ENCODE measurements around the gene APLP1. TPM values are rescaled to one million over a fixed set of nuclear protein-coding genes. Genes with fewer than 3 reads are reported as not detected.

APLP1 gene
- total RNA-seq, 1 donor from 2014 or later: 618 TPM

DNA sequence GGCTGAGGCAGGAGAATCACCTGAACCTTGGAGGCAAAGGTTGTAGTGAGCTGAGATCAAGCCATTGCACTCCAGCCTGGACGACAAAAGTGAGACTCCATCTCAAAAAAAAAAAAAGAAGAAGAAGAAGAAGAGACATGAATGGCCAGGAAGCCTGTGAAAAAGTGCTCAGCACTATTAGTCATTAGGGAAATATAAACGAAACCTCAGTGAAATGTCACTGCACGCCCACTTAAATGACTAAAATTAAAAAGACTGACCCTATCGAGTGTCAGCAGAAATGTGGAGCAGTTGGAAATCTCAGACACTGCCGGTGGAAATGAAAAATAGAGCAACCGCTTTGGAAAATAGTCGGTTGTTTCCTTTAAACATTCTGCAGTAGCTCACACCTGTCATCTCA is 45.2 kb downstream of the APLP1 start:
- Mint-ChIP-seq H3K9me3 (ENCODE audit: unreplicated experiment) (no peaks in the 10 kb centered on the region), H3K36me3 (ENCODE audit: unreplicated experiment) (no peaks in the 10 kb centered on the region), H3K4me1 (ENCODE audit: low read depth, unreplicated experiment) (no peaks in the 10 kb centered on the region), H3K27me3 (ENCODE audit: unreplicated experiment) (peaks cover 1% of the 10 kb centered on the region), H3K4me3 (ENCODE audit: unreplicated experiment) (no peak overlapping the region), H3K27ac (ENCODE audit: unreplicated experiment) (no peak overlapping the region)
- TF ChIP-seq, protein P1, sequence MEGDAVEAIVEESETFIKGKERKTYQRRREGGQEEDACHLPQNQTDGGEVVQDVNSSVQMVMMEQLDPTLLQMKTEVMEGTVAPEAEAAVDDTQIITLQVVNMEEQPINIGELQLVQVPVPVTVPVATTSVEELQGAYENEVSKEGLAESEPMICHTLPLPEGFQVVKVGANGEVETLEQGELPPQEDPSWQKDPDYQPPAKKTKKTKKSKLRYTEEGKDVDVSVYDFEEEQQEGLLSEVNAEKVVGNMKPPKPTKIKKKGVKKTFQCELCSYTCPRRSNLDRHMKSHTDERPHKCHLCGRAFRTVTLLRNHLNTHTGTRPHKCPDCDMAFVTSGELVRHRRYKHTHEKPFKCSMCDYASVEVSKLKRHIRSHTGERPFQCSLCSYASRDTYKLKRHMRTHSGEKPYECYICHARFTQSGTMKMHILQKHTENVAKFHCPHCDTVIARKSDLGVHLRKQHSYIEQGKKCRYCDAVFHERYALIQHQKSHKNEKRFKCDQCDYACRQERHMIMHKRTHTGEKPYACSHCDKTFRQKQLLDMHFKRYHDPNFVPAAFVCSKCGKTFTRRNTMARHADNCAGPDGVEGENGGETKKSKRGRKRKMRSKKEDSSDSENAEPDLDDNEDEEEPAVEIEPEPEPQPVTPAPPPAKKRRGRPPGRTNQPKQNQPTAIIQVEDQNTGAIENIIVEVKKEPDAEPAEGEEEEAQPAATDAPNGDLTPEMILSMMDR (IDR thresholded peaks at IDR 0.05; ENCODE audit: partially characterized antibody, unreplicated experiment): no peak
- DNase-seq: no peak

DNA sequence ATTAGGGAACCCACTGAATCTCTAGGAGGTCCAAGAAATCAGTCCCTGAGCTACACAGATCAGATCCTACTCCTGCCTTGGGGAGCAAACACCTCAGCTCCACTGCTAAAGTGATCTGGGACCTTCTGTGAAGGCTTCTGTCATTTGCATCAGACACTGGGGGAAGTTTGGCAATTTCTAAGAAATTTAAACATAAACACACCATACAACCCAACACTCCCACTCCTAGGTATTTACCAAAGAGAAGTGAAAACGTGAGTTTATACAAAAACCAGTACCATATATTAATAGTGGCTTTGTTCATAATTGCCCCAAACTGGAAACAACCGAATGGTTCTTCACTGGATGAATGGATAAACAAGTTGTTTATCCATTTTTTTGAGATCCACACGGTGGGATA is 47.1 kb downstream of the APLP1 start:
- H3K27me3 Mint-ChIP-seq (ENCODE audit: unreplicated experiment): peaks cover 1% of the 10 kb centered on the region
- DNase-seq: no peak
- H3K9me3 Mint-ChIP-seq (ENCODE audit: unreplicated experiment): no peaks in the 10 kb centered on the region
- H3K27ac Mint-ChIP-seq (ENCODE audit: unreplicated experiment): no peak overlapping the region
- TF ChIP-seq, protein P1 (IDR thresholded peaks at IDR 0.05; ENCODE audit: partially characterized antibody, unreplicated experiment): no peak
- H3K4me3 Mint-ChIP-seq (ENCODE audit: unreplicated experiment): no peak overlapping the region
- H3K36me3 Mint-ChIP-seq (ENCODE audit: unreplicated experiment): no peaks in the 10 kb centered on the region
- no peaks in the 10 kb centered on the region for H3K4me1 Mint-ChIP-seq (ENCODE audit: low read depth, unreplicated experiment)

DNA sequence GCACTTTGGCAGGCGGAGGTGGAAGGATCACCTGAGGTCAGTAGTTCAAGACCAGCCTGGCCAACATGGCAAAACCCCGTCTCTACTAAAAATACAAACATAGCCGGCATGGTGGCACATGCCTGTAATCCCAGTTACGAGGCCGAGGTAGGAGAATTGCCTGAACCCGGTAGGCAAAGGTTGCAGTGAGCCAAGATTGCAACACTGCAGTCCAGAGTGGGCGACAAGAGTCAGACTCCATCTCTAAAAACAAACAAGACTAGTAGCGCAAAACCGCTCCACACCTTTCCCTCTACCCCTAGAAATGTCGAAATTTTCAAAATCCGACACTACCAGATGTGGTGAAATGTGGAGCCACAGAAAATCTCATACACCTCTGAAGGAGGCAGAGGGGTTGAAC is 50.9 kb downstream of the APLP1 start:
- TF ChIP-seq, protein P1 (IDR thresholded peaks at IDR 0.05; ENCODE audit: partially characterized antibody, unreplicated experiment): no peak
- Mint-ChIP-seq H3K4me3 (ENCODE audit: unreplicated experiment) (no peak overlapping the region), H3K27me3 (ENCODE audit: unreplicated experiment) (peaks cover 1% of the 10 kb centered on the region), H3K27ac (ENCODE audit: unreplicated experiment) (no peak overlapping the region), H3K36me3 (ENCODE audit: unreplicated experiment) (no peaks in the 10 kb centered on the region), H3K4me1 (ENCODE audit: low read depth, unreplicated experiment) (no peaks in the 10 kb centered on the region), H3K9me3 (ENCODE audit: unreplicated experiment) (no peaks in the 10 kb centered on the region)
- DNase-seq: no peak

DNA sequence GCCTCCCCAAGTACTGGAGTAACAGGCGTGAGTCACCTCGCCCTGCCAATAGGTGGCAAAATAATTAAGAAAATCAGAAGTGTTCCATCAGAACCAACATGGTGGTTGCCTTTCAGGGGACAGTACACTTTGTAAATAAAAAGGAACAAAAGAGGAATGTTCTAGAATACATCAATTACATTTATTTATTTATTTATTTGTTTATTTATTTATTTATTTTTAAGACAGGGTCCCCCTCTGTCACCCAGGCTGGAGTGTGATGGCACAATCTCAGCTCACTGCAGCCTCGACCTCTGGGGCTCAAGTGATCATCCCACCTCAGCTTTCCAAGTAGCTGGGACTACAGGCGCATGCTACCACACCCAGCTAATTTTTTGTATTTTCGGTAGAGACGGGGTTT is 52.6 kb downstream of the APLP1 start:
- no peak for DNase-seq
- TF ChIP-seq, protein P1 (IDR thresholded peaks at IDR 0.05; ENCODE audit: partially characterized antibody, unreplicated experiment): no peak
- no peaks in the 10 kb centered on the region for H3K4me1 Mint-ChIP-seq (ENCODE audit: low read depth, unreplicated experiment)
- H3K27me3 Mint-ChIP-seq (ENCODE audit: unreplicated experiment): no peaks in the 10 kb centered on the region
- peaks cover 7% of the 10 kb centered on the region for H3K36me3 Mint-ChIP-seq (ENCODE audit: unreplicated experiment)
- H3K4me3 Mint-ChIP-seq (ENCODE audit: unreplicated experiment): no peak overlapping the region
- H3K27ac Mint-ChIP-seq (ENCODE audit: unreplicated experiment): no peak overlapping the region
- no peaks in the 10 kb centered on the region for H3K9me3 Mint-ChIP-seq (ENCODE audit: unreplicated experiment)

DNA sequence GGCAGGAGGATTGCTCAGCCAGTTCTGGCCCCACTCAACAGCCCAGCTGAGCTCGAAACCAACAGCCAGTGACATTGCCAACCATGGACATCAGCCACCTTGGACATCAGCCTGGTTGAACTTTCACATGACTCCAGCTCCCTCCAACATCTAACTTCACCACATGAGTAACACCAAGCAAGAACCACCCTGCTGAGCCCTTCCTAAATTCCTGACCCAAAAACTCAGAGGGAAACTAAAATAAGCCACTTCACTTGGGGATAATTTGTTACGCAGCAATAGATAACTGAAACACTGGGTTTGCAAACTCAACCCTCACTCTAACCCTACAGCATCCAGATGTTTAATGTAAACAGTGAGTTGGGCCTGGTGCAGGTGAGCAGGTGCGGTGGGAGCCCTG is 57.1 kb downstream of the APLP1 start:
- H3K27me3 Mint-ChIP-seq (ENCODE audit: unreplicated experiment): peaks cover 5% of the 10 kb centered on the region
- no peak for DNase-seq
- H3K4me1 Mint-ChIP-seq (ENCODE audit: low read depth, unreplicated experiment): no peaks in the 10 kb centered on the region
- peaks cover 2% of the 10 kb centered on the region for H3K9me3 Mint-ChIP-seq (ENCODE audit: unreplicated experiment)
- H3K4me3 Mint-ChIP-seq (ENCODE audit: unreplicated experiment): no peak overlapping the region
- peaks cover 9% of the 10 kb centered on the region for H3K36me3 Mint-ChIP-seq (ENCODE audit: unreplicated experiment)
- H3K27ac Mint-ChIP-seq (ENCODE audit: unreplicated experiment): no peak overlapping the region
- TF ChIP-seq, protein P1 (IDR thresholded peaks at IDR 0.05; ENCODE audit: partially characterized antibody, unreplicated experiment): no peak

Measured in glutamatergic neuron (in vitro differentiated cells).